Prostate gland (tissue), 2 donors: Measurements from ENCODE around the gene TMEM169. TPM values are rescaled to one million over a fixed set of nuclear protein-coding genes. Genes with fewer than 3 reads are reported as not detected.

Experiments
- DNase-seq: peaks from one replicate; pipeline ENCODE4 v3.0.0-alpha.2; 2019; ENCODE audit warnings: low spot score
- H3K27ac ChIP-seq, 2 donors: fragments of 200-600 bp; sonication (generic); 2 replicates each; pipeline ENCODE4 v1.5.1; 2017 to 2019
- H3K27me3 ChIP-seq: fragments of 200-600 bp; sonication (generic); replicated peaks from 2 replicates; pipeline ENCODE4 v1.5.1; 2019; ENCODE audit not compliant: insufficient read depth
- H3K36me3 ChIP-seq, 2 donors: fragments of 200-600 bp; sonication (generic); 1 replicate in 1 of 2; 2 replicates in 1 of 2; pipeline versions ENCODE4 v1.5.1 to v1.8.1; 2017 to 2019
- H3K4me1 ChIP-seq: fragments of 200-600 bp; sonication (generic); replicated peaks from 2 replicates; pipeline ENCODE4 v1.5.1; 2019
- H3K4me3 ChIP-seq, 2 donors: fragments of 200-600 bp; sonication (generic); 2 replicates each; pipeline ENCODE4 v1.5.1; 2017 to 2019
- H3K9me3 ChIP-seq: fragments of 200-600 bp; sonication (generic); 2 replicates; pipeline ENCODE4 v1.5.1; 2017
- POLR2A ChIP-seq: fragments of 450-650 bp; IDR thresholded peaks from one replicate; pipeline ENCODE4 v1.6.1; 2016; ENCODE audit warnings: antibody characterized with exemption, mild to moderate bottlenecking
- POLR2AphosphoS5 ChIP-seq: sonication (generic); formaldehyde crosslinking; IDR thresholded peaks from one replicate; pipeline ENCODE4 v1.6.1; 2017; ENCODE audit warnings: antibody characterized with exemption
- WGBS: methylation state at CpG from one replicate; pipeline ENCODE4 v1.1.5; 2018; 5-methylcytosine and 5-hydroxymethylcytosine counted together
- intact Hi-C: fragments of 100-400 bp; cut with DNase I; formaldehyde crosslinking; loops from one replicate; pipeline ENCODE4 v1.14.2; 2022
- total RNA-seq, 2 donors: library from RNA; depleted of rRNA; stranded (reverse); fragments of >200 nt; gene quantifications; one replicate each; pipeline ENCODE4 v1.1.0, GENCODE V29; 2016
- TF ChIP-seq, protein P1 (sequence below), 4 experiments: fragments of 200-600 bp in 2 of 4; fragments of 450-650 bp in 2 of 4; sonication (generic) in 2 of 4; IDR thresholded peaks; 1 replicate in 3 of 4; 2 replicates in 1 of 4; pipeline ENCODE4 v1.5.1; 2016 to 2019; ENCODE audit warnings: antibody characterized with exemption in 4 of 4, mild to moderate bottlenecking in 2 of 4, moderate library complexity in 2 of 4

Gene TMEM169
- total RNA-seq, 2 donors from 2014 or later = 0.80 to 1.1 TPM

DNA sequence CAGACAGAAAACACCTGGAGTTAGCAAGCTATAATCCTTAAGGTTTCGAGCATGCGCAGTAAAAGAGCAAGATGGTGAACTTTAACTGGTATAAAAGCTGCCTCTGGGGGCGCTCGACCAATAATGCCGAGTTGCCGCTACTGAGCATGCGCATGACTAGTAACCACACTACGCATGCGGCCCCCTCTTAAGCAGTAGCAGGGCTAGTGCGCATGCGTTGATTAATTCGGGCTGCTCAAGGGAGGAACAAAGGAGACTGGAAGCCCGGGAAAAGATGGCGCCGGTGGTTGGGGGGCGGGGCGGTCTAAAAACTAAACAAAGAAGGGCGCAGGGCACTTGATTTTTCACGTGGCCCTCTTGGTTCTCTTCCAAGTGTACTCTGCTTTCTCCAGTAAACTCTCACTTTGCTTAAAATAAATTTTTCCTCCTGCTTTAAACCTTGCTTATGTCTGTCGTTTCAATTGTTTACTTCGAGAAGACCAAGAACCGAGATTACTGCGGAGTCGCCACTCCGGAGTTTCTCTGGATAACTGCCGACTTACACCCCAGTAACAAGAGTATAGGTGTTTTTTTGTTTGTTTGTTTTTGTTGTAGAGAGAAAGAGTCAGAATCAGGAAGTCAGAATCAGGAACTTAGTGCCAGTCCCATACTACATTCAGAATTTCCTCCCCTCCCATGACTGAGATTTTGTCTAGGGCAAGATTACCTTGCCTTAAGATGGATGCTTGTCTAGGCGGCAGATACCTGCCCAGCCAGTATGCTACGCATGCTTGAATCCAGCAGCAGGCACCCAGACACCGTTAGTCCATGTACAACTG, 33.2 kb downstream of the TMEM169 start:
- peaks cover 0 to 4% of the 10 kb centered on the region in 2 donors for H3K36me3 ChIP-seq
- peak overlapping the region; percentile 83 to 88 for H3K27ac ChIP-seq
- H3K9me3 ChIP-seq = no peaks in the 10 kb centered on the region
- TF ChIP-seq POLR2A = peak; percentile 58
- TF ChIP-seq POLR2AphosphoS5 = peak; percentile 99
- TF ChIP-seq, protein P1, sequence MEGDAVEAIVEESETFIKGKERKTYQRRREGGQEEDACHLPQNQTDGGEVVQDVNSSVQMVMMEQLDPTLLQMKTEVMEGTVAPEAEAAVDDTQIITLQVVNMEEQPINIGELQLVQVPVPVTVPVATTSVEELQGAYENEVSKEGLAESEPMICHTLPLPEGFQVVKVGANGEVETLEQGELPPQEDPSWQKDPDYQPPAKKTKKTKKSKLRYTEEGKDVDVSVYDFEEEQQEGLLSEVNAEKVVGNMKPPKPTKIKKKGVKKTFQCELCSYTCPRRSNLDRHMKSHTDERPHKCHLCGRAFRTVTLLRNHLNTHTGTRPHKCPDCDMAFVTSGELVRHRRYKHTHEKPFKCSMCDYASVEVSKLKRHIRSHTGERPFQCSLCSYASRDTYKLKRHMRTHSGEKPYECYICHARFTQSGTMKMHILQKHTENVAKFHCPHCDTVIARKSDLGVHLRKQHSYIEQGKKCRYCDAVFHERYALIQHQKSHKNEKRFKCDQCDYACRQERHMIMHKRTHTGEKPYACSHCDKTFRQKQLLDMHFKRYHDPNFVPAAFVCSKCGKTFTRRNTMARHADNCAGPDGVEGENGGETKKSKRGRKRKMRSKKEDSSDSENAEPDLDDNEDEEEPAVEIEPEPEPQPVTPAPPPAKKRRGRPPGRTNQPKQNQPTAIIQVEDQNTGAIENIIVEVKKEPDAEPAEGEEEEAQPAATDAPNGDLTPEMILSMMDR (IDR thresholded peaks at IDR 0.05) = peak; percentile 58 to 98 (median 97)
- peaks cover 5% of the 10 kb centered on the region for H3K4me1 ChIP-seq
- WGBS = 5% methylated on average over 29 of the region's 29 CpGs
- peak; percentile 98 for DNase-seq
- peak overlapping the region; percentile 30 to 45 for H3K4me3 ChIP-seq
- H3K27me3 ChIP-seq = no peaks in the 10 kb centered on the region
- intact Hi-C loops = loop anchor here (10.0 kb wide), 1 partner anchor 300 kb away; the partner anchor contains the start of gene SMARCAL1

DNA sequence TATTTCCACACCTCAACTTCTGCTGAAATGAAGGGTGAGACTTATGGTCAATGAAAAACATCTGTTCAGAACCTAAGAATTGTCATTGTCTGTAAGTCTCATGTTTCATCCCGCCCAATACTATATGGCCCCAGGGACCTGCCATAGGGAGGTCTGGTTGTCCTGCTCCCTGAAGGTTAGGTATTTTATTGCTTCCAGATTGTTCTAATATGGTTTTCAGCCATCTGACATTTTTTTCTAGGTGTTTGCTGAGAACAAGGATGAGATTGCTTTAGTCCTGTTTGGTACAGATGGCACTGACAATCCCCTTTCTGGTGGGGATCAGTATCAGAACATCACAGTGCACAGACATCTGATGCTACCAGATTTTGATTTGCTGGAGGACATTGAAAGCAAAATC, 34.7 kb downstream of the TMEM169 start:
- TF ChIP-seq, protein P1 (IDR thresholded peaks at IDR 0.05) = no peak
- TF ChIP-seq POLR2AphosphoS5 = no peak
- TF ChIP-seq POLR2A = no peak
- Histone ChIP-seq H3K27ac (no peak overlapping the region), H3K4me1 (no peaks in the 10 kb centered on the region), H3K36me3 (peaks cover 0 to 3% of the 10 kb centered on the region in 2 donors), H3K9me3 (no peaks in the 10 kb centered on the region), H3K27me3 (no peaks in the 10 kb centered on the region), H3K4me3 (no peak overlapping the region)
- WGBS = 95% methylated on average over 1 of the region's 1 CpG
- DNase-seq = no peak
- intact Hi-C loops = loop anchor here (10.0 kb wide), 1 partner anchor 298 kb away; the partner anchor contains the start of gene SMARCAL1

DNA sequence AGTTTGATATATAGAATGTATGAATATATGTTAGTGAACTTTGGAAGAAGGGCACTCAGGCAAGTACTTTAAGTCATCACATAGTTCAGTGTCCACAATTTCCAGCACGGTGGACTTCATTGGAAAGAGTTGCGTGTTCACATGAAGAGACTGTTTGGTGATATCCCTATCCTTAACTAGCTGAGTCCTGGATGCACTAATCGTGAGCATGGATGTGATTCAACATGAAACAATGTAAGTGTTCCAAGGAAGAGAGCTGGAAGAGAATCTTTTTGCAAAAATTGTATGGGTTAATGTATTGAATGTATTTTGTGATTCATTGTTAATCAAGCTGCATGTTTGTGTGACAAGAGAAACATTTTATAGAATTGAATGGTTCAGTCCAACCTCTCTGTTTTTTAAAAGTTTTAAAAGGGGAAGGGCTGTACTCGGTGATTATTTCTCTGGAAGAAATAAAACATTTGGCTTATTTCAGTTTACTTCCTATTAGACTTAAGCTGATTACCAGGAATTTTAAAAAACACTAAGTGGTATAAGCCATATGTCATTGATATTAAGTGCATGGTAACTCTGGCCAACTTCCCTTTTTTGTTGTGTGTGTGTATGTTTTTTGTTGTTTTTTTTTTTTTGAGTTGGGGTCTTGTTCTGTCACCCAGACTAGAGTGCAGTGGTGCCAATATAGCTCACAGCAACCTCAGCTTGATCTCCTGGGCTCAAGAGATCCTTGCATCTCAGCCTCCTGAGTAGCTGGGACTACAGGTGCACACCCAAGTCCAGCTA, 36.0 kb downstream of the TMEM169 start:
- no peaks in the 10 kb centered on the region for H3K27me3 ChIP-seq
- peaks cover 0 to under 1% of the 10 kb centered on the region in 2 donors for H3K36me3 ChIP-seq
- 75% methylated on average over 4 of the region's 4 CpGs for WGBS
- H3K4me3 ChIP-seq = no peak overlapping the region
- no peak overlapping the region for H3K27ac ChIP-seq
- no peaks in the 10 kb centered on the region for H3K9me3 ChIP-seq
- intact Hi-C loops = loop anchor here (10.0 kb wide), 1 partner anchor 297 kb away; the partner anchor contains the start of gene SMARCAL1
- H3K4me1 ChIP-seq = no peaks in the 10 kb centered on the region
- TF ChIP-seq, protein P1 (IDR thresholded peaks at IDR 0.05) = no peak
- no peak for TF ChIP-seq POLR2AphosphoS5
- no peak for DNase-seq

- Histone ChIP-seq H3K4me1 (no peaks in the 10 kb centered on the region), H3K4me3 (no peak overlapping the region), H3K27me3 (no peaks in the 10 kb centered on the region), H3K36me3 (peaks cover 0 to 4% of the 10 kb centered on the region in 2 donors), H3K9me3 (no peaks in the 10 kb centered on the region), H3K27ac (no peak overlapping the region)
- DNase-seq = no peak
- intact Hi-C loops = loop anchor here (10.0 kb wide), 1 partner anchor 296 kb away; the partner anchor contains the start of gene SMARCAL1
- WGBS = 80% methylated on average over 1 of the region's 1 CpG
- TF ChIP-seq POLR2AphosphoS5 (no peak), POLR2A (no peak)
Measured at GRCh38 chr2:216118474-216118873, 36.8 kb downstream of the TMEM169 start.

GRCh38 chr2:216119146-216119545, 37.4 kb downstream of the TMEM169 start:
- Histone ChIP-seq H3K4me3 (no peak overlapping the region), H3K27ac (no peak overlapping the region), H3K36me3 (peaks cover 0 to 5% of the 10 kb centered on the region in 2 donors), H3K4me1 (no peaks in the 10 kb centered on the region), H3K27me3 (no peaks in the 10 kb centered on the region), H3K9me3 (no peaks in the 10 kb centered on the region)
- DNase-seq = no peak
- 53% methylated on average over 2 of the region's 2 CpGs for WGBS
- TF ChIP-seq, protein P1 (IDR thresholded peaks at IDR 0.05) = no peak
- TF ChIP-seq POLR2A = no peak
- TF ChIP-seq POLR2AphosphoS5 = no peak
- intact Hi-C loops = loop anchor here (10.0 kb wide), 1 partner anchor 296 kb away; the partner anchor contains the start of gene SMARCAL1
